Esophagus muscularis mucosa (tissue), 4 donors: ENCODE results near the gene TGFBR1.

Source experiments
- EP300 ChIP-seq: sonication (generic); formaldehyde crosslinking; IDR thresholded peaks from one replicate; pipeline ENCODE4 v1.6.1; 2017; ENCODE audit warnings: antibody characterized with exemption
- POLR2A ChIP-seq: fragments of 450-650 bp; IDR thresholded peaks from one replicate; pipeline ENCODE4 v1.6.1; 2017; ENCODE audit warnings: antibody characterized with exemption, moderate library complexity, mild to moderate bottlenecking, low read depth
- TF ChIP-seq, protein P1 (sequence below), 3 experiments: fragments of 200-600 bp in 2 of 3; fragments of 450-650 bp in 1 of 3; sonication (generic) in 2 of 3; IDR thresholded peaks; one replicate each; pipeline ENCODE4 v1.5.1; 2017 to 2019; ENCODE audit warnings: antibody characterized with exemption in 3 of 3, mild to moderate bottlenecking in 2 of 3, moderate library complexity in 1 of 3

DNA sequence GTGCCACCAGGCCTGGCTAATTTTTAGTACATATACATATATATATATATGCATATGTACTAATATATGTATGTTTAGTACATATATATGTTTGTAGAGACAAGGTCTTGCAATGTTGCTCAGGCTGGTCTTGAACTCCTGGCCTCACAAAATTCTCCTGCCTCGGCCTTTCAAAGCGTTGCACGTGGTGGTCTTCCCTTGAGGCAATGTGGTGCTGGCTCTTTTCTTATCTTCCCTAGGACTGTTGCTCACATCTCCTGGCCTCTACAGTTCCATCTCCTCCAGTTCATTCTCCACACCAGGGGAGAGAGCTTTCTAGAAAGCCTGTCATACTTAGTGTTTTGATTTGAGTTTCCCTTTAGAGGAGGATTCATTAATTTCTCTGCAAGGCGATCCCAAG, 28.9 kb upstream of the TGFBR1 start:
- TF ChIP-seq POLR2A (no peak), EP300 (no peak)
- TF ChIP-seq, protein P1, sequence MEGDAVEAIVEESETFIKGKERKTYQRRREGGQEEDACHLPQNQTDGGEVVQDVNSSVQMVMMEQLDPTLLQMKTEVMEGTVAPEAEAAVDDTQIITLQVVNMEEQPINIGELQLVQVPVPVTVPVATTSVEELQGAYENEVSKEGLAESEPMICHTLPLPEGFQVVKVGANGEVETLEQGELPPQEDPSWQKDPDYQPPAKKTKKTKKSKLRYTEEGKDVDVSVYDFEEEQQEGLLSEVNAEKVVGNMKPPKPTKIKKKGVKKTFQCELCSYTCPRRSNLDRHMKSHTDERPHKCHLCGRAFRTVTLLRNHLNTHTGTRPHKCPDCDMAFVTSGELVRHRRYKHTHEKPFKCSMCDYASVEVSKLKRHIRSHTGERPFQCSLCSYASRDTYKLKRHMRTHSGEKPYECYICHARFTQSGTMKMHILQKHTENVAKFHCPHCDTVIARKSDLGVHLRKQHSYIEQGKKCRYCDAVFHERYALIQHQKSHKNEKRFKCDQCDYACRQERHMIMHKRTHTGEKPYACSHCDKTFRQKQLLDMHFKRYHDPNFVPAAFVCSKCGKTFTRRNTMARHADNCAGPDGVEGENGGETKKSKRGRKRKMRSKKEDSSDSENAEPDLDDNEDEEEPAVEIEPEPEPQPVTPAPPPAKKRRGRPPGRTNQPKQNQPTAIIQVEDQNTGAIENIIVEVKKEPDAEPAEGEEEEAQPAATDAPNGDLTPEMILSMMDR (IDR thresholded peaks at IDR 0.05): no peak
